Stimulated activated CD8-positive, alpha-beta memory T cell treated with anti-CD3 and anti-CD28 coated beads, Interleukin-15, amount 100 ng/mL, for 1 hour (primary cell): ENCODE measurements around the gene SH3RF3.

Experiments used
- DNase-seq: peaks from one replicate; pipeline ENCODE4 v3.0.0-alpha.2; 2020; ENCODE audit warnings: low read depth

The SH3RF3 gene

GRCh38 chr2:109243526-109244303 lies 114.7 kb downstream of the SH3RF3 start:
- DNase-seq: no peak

DNA sequence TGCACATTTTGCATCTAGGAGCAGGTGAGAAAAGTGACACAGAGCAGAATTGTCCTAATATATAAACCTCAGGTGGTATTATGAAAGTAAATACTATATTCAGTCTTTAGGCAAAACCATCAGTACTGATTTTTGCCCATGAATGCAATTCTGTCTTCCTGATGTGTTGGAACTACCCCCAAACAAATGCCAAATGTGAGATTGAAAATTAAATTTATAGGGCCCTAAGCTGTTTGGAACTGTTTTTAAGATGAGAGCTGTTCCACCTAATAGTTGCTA lies 115.2 kb downstream of the SH3RF3 start:
- no peak for DNase-seq

- DNase-seq: no peak
Observed at GRCh38 chr2:109244750-109245382, 115.9 kb downstream of the SH3RF3 start.

DNA sequence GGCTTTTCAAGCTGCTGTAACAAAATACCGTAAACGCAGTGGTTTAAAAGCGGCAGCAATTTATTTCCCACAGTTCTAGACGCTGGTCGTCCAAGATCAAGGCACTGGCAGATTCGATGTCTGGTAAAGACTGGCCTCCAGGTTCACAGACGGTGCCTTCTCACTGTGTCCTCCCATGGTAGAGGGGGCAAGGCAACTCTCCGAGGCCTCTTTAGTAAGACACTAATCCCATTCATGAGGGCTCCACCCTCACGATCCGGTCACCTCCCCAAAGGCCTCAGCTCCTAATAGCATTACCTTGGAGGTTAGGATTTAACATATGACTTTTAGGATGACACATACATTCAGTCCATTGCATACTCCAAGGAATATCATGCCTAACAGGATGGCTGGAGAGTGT lies 117.2 kb downstream of the SH3RF3 start:
- DNase-seq: no peak

DNA sequence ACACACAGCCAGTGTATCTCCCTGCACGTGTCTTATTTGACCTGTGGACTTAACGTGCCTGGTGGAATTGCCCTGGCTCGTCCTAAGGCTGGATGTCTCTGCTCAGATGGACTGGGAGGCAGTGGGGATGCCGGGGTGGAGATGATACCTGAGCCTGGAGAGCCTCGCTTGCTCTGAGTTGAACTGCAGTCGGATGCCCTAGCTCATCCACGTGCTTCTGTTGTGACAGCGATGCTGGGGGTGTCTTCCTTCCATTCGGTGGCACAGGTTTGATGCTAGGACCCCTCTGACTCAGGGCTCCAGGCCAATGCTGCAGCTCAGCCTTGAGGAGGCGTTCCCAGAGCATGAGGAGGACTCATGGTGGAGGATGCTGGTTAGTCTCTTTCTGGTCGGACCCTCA lies 117.6 kb downstream of the SH3RF3 start:
- DNase-seq: no peak

GRCh38 chr2:109247340-109247739 lies 118.3 kb downstream of the SH3RF3 start:
- DNase-seq: no peak

- no peak for DNase-seq
Observed at GRCh38 chr2:109247812-109248211, 118.8 kb downstream of the SH3RF3 start.

DNA sequence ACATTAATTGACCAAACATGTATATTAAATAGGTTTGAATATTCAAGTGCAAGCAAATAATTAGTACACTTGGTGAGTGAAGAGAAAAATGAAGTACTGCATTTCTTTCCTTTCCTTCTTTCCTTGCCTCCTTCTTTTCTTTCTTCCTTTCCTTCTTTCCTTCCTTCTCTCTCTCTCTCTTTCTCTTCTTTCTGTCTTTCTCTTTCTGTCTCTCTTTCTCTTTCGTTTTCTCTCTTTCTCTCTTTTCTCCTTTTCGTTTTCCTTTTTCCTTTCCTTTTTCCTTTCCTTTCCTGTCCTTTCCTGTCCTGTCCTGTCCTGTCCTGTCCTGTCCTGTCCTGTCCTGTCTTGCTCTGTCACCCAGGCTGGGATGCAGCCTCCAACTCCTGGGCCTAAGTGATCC lies 119.6 kb downstream of the SH3RF3 start:
- DNase-seq: no peak

- DNase-seq: no peak
Observed at GRCh38 chr2:109253217-109253616, 124.2 kb downstream of the SH3RF3 start.

- no peak for DNase-seq
Observed at GRCh38 chr2:109254174-109254904, 125.3 kb downstream of the SH3RF3 start.

DNA sequence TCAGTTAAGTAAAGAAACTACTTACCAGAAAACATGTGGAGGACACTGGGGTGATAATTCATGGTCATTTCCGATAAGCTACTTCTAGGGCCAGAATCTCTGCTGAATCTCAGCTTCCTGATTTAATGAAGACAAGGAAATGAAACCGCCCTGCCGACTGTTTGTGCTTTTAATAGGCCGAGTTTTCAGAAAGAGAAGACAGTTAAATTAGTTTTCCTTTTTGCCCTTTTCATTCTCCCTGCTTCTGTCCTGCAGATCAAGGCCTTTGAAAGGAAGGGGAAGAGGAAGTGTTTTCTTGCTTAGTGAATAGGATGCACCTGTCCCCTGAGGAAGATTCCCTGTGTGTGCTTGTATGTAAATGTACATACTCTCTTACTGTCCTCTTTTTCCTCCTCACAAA lies 126.6 kb downstream of the SH3RF3 start:
- no peak for DNase-seq

DNA sequence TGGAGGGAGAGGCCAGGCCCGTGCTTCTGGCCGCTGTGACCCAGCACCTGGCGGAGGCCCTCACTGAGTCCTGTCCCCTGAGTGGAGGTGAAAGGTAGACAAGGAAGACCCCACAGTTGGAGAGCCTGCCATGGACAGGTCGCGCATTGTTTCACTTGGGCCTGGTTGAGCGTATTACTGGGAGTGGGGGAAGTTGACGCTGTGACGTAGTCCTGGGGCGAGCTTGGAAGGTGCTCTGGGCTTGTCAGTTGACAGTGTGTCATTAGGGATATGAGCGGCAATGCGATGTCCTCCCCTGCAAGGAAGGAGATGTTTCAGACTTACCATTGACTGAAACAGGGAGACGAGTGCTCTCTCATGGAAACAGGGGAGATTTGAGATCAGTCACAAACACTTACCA lies 127.1 kb downstream of the SH3RF3 start:
- DNase-seq: no peak

- DNase-seq: no peak
Observed at GRCh38 chr2:109256921-109257320, 127.9 kb downstream of the SH3RF3 start.

DNA sequence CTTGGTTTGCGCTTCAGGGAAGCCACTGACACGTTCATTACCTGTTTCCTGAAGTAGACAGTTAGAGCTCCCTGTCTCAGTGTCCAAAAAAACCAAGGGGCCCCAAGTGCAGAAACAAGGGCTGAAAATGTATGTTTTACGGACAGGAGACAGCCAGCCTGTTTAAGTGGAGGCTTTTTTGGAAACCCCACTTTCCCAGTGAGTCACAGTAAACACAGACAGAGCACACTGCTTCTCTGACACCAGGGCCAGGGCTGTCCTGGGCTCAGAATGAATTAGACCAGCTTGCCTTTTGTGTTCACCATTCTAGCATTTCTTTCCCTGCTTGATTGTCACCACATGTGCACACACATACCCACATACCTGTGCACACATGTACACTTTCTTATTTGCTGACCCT lies 128.6 kb downstream of the SH3RF3 start:
- no peak for DNase-seq

DNA sequence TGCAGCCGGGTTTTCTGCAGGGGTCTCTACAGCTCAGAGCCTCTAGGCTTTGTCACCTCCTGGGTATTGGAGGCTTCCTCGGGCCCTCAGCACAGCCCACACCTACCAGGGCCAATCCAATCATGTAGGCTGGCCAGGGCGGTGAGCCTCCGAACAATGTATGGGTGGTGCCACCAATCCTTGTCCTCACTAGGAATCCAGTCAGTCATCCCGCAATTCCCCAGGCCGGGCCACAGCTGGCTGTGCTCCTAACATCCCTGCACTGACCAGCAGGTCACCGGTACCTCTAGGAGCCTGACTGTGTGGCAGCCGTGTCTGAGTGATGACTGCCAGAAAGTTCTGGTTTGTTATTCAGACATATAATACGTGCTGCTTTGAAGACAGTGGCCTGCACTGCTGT lies 129.4 kb downstream of the SH3RF3 start:
- no peak for DNase-seq

DNA sequence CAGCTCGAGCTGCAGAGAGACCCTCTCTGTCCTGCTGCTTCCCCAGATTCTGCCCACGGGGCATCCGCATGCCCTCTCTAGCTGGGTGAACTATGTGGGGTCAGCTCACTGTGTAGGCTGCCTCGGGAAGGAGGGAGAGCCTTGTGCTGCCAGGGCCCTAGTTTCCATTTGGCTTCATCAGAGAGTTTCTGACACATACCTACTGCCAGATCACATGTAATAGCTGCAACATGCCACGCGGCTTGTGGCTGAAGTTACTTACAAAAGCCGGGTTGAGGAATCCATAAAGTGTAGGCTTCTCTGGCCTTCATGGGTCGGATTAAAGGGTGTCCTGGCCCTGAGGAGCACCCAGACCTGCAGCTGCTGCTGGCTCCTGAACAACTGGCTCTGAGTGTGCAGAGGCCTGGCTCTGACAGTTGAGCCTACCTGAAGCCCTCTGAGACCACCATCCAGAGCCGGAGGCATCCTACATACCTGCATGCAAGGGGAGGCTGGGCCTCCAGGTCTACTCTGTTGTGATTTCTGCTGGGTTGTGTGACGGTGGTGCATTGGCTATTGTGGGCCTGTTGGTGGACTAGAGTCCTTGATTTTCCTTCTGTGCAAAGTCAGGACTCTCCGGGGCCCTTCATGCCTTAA lies 130.0 kb downstream of the SH3RF3 start:
- no peak for DNase-seq

GRCh38 chr2:109259671-109260070 lies 130.7 kb downstream of the SH3RF3 start:
- DNase-seq: no peak

- DNase-seq: no peak
Observed at GRCh38 chr2:109260116-109260855, 131.3 kb downstream of the SH3RF3 start.

DNA sequence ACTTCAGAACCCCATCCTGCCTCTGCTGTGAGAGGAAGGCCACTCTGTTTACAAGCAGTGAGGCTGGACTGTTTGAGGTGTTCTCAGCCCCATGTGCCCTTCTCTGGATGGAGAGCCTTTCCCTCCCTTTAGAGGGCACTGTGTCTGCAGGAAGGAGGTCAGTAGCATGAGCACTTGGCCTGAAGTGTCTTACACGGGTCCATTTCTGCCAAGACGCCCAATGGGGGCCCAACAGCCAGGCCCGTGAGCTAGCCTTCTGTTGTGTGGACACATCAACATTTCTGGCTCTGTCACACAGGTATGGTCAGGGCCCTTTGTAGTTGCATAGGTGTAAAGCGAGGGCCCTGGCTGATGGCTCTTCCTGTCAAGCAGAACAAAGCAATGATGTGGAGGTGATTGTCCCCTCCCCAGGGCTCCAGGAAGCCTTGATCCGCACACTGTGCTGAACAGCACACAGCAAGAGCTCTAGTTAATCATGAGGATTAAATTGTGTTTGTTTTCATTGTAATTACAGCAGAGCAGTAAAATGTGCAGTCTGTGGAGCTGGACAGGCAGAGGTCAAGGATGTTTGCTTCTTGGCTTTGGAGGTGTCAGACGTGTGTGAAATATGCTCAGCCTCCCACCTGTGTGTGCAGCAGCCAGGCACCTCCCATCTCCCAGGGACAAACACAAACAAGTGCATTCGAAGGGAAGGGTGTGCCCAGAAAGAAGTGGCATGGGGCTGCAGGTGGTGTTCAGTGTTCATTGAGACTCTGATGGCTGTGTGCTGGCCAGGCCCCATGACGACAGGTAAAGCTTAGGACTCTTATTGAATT lies 132.1 kb downstream of the SH3RF3 start:
- DNase-seq: no peak

GRCh38 chr2:109261906-109262631 lies 133.1 kb downstream of the SH3RF3 start:
- DNase-seq: no peak
